ENCODE results near the gene PPP2R3A. TPM values are rescaled to one million over a fixed set of nuclear protein-coding genes. Genes with fewer than 3 reads are reported as not detected.

The PPP2R3A gene
- total and polyA plus RNA-seq, 9 of the 15 experiments (the other 6 are each of a cell fraction or from before 2014, with no cell fraction given), result 0.10 to 0.50 (median 0.24) TPM

GRCh38 chr3:136196064-136196400, 230.5 kb downstream of the PPP2R3A start, which contains the start of gene MSL2 (continued):
- TF ChIP-seq BCLAF1 (IDR thresholded peaks at IDR 0.05; ENCODE audit: borderline replicate concordance in 1 of 2, control insufficient read depth in 1 of 2, low read depth in 2 of 2, low read length in 1 of 2) (no peak), PREB (CRISPR knock-in tag; IDR thresholded peaks at IDR 0.05) (no peak; the same call in 1 of the 2 replicates), ETS2 (tag; IDR thresholded peaks at IDR 0.05; ENCODE audit: borderline replicate concordance, poor library complexity, severe bottlenecking) (no peak), AFF1 (IDR thresholded peaks at IDR 0.05; ENCODE audit: low read depth in 1 of 2, partially characterized antibody in 2 of 2) (no peak), DMBX1 (CRISPR knock-in tag; IDR thresholded peaks at IDR 0.05; ENCODE audit: borderline replicate concordance) (no peak), FOXO4 (CRISPR knock-in tag; IDR thresholded peaks at IDR 0.05) (no peak), ZNF764 (CRISPR knock-in tag; IDR thresholded peaks at IDR 0.05; ENCODE audit: low read depth) (no peak), MBD1 (CRISPR knock-in tag; IDR thresholded peaks at IDR 0.05) (no peak), SIN3B (IDR thresholded peaks at IDR 0.05; ENCODE audit: low read depth) (no peak), SRF (CRISPR knock-in tag; IDR thresholded peaks at IDR 0.05) (no peak), NR2F6 (CRISPR knock-in tag; IDR thresholded peaks at IDR 0.05) (no peak), ZBTB8A (IDR thresholded peaks at IDR 0.05; ENCODE audit: partially characterized antibody) (no peak), ELK1 (CRISPR knock-in tag; IDR thresholded peaks at IDR 0.05) (no peak), ADNP (tag; IDR thresholded peaks at IDR 0.05) (no peak)

Measured in K562 (cell line).